Esophagus squamous epithelium (tissue), 5 donors: Measurements from ENCODE around the gene THOC6. TPM values are rescaled to one million over a fixed set of nuclear protein-coding genes. Genes with fewer than 3 reads are reported as not detected.

Experiments used
- DNase-seq: peaks from one replicate; lab custom pipeline; 2025; lab: John Stamatoyannopoulos, UW
- H3K27ac ChIP-seq, 4 donors: fragments of 200-600 bp; sonication (generic); one replicate each; pipeline ENCODE4 v1.5.1; 2016 to 2019; ENCODE audit warnings: mild to moderate bottlenecking in 1 of 4
- H3K27me3 ChIP-seq, 4 donors: fragments of 200-600 bp; sonication (generic); 1 replicate in 3 of 4; 2 replicates in 1 of 4; pipeline versions ENCODE4 v1.5.1 to v1.6.0; 2017 to 2021; ENCODE audit warnings: antibody characterized with exemption in 1 of 4
- H3K36me3 ChIP-seq, 3 donors: fragments of 200-600 bp; sonication (generic); one replicate each; pipeline ENCODE4 v1.5.1; 2016 to 2019
- H3K4me1 ChIP-seq, 3 donors: fragments of 200-600 bp; sonication (generic); one replicate each; pipeline ENCODE4 v1.5.1; 2017 to 2019
- H3K4me3 ChIP-seq, 4 donors: fragments of 200-600 bp; sonication (generic); 1 replicate in 3 of 4; 2 replicates in 1 of 4; pipeline ENCODE4 v1.5.1; 2016 to 2019; ENCODE audit warnings: mild to moderate bottlenecking in 2 of 4, moderate library complexity in 1 of 4
- H3K9me3 ChIP-seq, 3 donors: fragments of 200-600 bp; sonication (generic); one replicate each; pipeline ENCODE4 v1.5.1; 2016 to 2019
- CTCF ChIP-seq, 6 experiments: fragments of 450-650 bp in 4 of 6; fragments of 200-600 bp in 2 of 6; sonication (generic) in 2 of 6; IDR thresholded peaks; one replicate each; pipeline ENCODE4 v1.5.1; 2016 to 2019; ENCODE audit warnings: antibody characterized with exemption in 6 of 6, mild to moderate bottlenecking in 4 of 6, moderate library complexity in 4 of 6
- POLR2A ChIP-seq, 4 donors: fragments of 450-650 bp; IDR thresholded peaks; one replicate each; pipeline ENCODE4 v1.6.1; 2017; ENCODE audit warnings: antibody characterized with exemption in 4 of 4, mild to moderate bottlenecking in 4 of 4, moderate library complexity in 3 of 4
- WGBS, 2 donors: methylation state at CpG; one replicate each; pipeline ENCODE4 v1.1.5; 2018; 5-methylcytosine and 5-hydroxymethylcytosine counted together
- intact Hi-C: fragments of 100-400 bp; cut with DNase I; formaldehyde crosslinking; loops from one replicate; pipeline ENCODE4 v1.15.0; 2022
- total RNA-seq, 4 donors: library from RNA; depleted of rRNA; stranded (reverse); fragments of >200 nt; gene quantifications; one replicate each; pipeline ENCODE4 v1.1.0, GENCODE V29; 2016
- donor health status: DM: yes; HTN: yes; CAD: no.

THOC6 gene
- total RNA-seq, 4 donors from 2014 or later, result 17.4 to 27.9 (median 25.8) TPM

GRCh38 chr16:2990891-2991290, 32.9 kb upstream of the THOC6 start:
- intact Hi-C loops, result no loop called here
- Histone ChIP-seq H3K27me3 (peaks cover 0 to 49% (median 0%) of the 10 kb centered on the region in 4 donors), H3K4me1 (peaks cover 4 to 59% (median 12%) of the 10 kb centered on the region in 3 donors), H3K9me3 (no peaks in the 10 kb centered on the region), H3K4me3 (no peak overlapping the region), H3K36me3 (no peaks in the 10 kb centered on the region), H3K27ac (no peak overlapping the region)
- WGBS, 2 donors, result 40% methylated on average over 1 of the region's 10 CpGs; no CpG with 5 or more reads in 1 of the 2 donors
- DNase-seq, result no peak
- TF ChIP-seq POLR2A (IDR thresholded peaks at IDR 0.05) (no peak), CTCF (IDR thresholded peaks at IDR 0.05) (no peak)

GRCh38 chr16:2991566-2992261, 32.1 kb upstream of the THOC6 start:
- H3K4me3 ChIP-seq, result no peak overlapping the region
- no peak for TF ChIP-seq CTCF (IDR thresholded peaks at IDR 0.05)
- TF ChIP-seq POLR2A (IDR thresholded peaks at IDR 0.05), result no peak
- H3K36me3 ChIP-seq, result no peaks in the 10 kb centered on the region
- peaks cover 0 to 53% (median 0%) of the 10 kb centered on the region in 4 donors for H3K27me3 ChIP-seq
- H3K9me3 ChIP-seq, result no peaks in the 10 kb centered on the region
- 76 to 90% methylated on average over 2 to 5 of the region's 12 CpGs for WGBS, 2 donors
- DNase-seq, result no peak
- no peak overlapping the region for H3K27ac ChIP-seq
- H3K4me1 ChIP-seq, result peaks cover 3 to 51% (median 12%) of the 10 kb centered on the region in 3 donors
- intact Hi-C loops, result no loop called here

DNA sequence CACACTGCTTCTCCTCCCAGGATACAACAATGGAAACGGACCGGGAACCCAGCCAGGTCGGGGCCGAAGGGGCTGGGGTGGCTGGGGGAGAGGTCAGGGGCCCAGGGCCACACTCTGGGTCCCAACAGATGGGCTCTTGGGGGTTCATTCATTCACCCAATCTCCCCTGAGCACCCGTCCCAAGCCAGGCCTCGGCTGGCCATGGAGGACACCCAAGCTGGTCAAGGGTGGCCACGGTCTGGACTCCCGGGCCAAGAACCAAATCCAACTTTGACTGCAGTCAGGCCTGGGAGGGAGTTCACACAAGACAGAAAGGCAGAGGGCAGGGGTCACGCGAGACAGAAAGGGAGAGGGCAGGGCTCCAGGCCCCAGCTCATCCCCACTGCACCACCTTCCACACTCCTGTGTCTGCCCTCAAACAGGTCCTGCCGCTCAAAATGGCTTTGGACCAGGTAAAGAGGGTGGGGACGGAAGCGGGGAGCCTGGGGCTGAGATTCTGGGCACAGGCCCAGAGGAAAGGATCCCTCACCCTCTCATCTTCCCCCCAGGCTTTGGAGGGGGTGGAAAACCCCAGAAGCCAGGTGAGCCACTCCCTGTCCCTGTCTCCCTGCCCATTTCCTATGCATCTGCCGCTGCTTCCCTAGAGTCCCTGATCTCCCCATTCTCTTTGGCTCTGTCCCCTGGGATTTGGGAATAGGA, 31.3 kb upstream of the THOC6 start:
- peaks cover 3 to 50% (median 12%) of the 10 kb centered on the region in 3 donors for H3K4me1 ChIP-seq
- H3K9me3 ChIP-seq, result no peaks in the 10 kb centered on the region
- H3K27me3 ChIP-seq, result peaks cover 0 to 53% (median 0%) of the 10 kb centered on the region in 4 donors
- H3K27ac ChIP-seq, result no peak overlapping the region
- intact Hi-C loops, result no loop called here
- TF ChIP-seq POLR2A (IDR thresholded peaks at IDR 0.05) (no peak), CTCF (IDR thresholded peaks at IDR 0.05) (no peak)
- H3K4me3 ChIP-seq, result no peak overlapping the region
- DNase-seq, result no peak
- no peaks in the 10 kb centered on the region for H3K36me3 ChIP-seq
- 18 to 62% methylated on average over 5 to 8 of the region's 14 CpGs for WGBS, 2 donors

GRCh38 chr16:2996298-2996697, 27.5 kb upstream of the THOC6 start:
- H3K9me3 ChIP-seq, result no peaks in the 10 kb centered on the region
- peaks cover 0 to 47% (median 0%) of the 10 kb centered on the region in 4 donors for H3K27me3 ChIP-seq
- no peak overlapping the region for H3K27ac ChIP-seq
- peaks cover 3 to 41% (median 12%) of the 10 kb centered on the region in 3 donors for H3K4me1 ChIP-seq
- 70% methylated on average over 2 of the region's 13 CpGs; no CpG with 5 or more reads in 1 of the 2 donors for WGBS, 2 donors
- intact Hi-C loops, result no loop called here
- no peak for DNase-seq
- no peak for TF ChIP-seq CTCF (IDR thresholded peaks at IDR 0.05)
- TF ChIP-seq POLR2A (IDR thresholded peaks at IDR 0.05), result no peak
- H3K36me3 ChIP-seq, result no peaks in the 10 kb centered on the region
- no peak overlapping the region for H3K4me3 ChIP-seq

- H3K27ac ChIP-seq, result no peak overlapping the region
- H3K9me3 ChIP-seq, result no peaks in the 10 kb centered on the region
- no peak for DNase-seq
- no peaks in the 10 kb centered on the region for H3K36me3 ChIP-seq
- 73 to 79% methylated on average over 5 to 6 of the region's 6 CpGs for WGBS, 2 donors
- TF ChIP-seq CTCF (IDR thresholded peaks at IDR 0.05) (no peak), POLR2A (IDR thresholded peaks at IDR 0.05) (no peak)
- peaks cover 0 to 20% (median 3%) of the 10 kb centered on the region in 3 donors for H3K4me1 ChIP-seq
- intact Hi-C loops, result no loop called here
- H3K27me3 ChIP-seq, result peaks cover 0 to 53% (median 0%) of the 10 kb centered on the region in 4 donors
- no peak overlapping the region for H3K4me3 ChIP-seq
Observed at GRCh38 chr16:2999929-3000328, 23.9 kb upstream of the THOC6 start.
